Mucosa of rectum (tissue), 2 donors: Measurements from ENCODE around the gene AP1S1.

Experiments
- H3K27ac ChIP-seq, 2 donors: one replicate each; pipeline ENCODE4 v1.7.0; 2013; ENCODE audit warnings: inconsistent platforms in 2 of 2, low read depth in 2 of 2, low read length in 2 of 2
- H3K27me3 ChIP-seq, 2 donors: one replicate each; pipeline ENCODE4 v1.7.0; 2013; ENCODE audit warnings: low read length in 2 of 2; ENCODE audit not compliant: control insufficient read depth in 2 of 2, insufficient read depth in 2 of 2
- H3K36me3 ChIP-seq, 2 donors: one replicate each; pipeline ENCODE4 v1.7.0; 2013; ENCODE audit warnings: low read length in 2 of 2; ENCODE audit not compliant: control insufficient read depth in 2 of 2, insufficient read depth in 2 of 2
- H3K4me1 ChIP-seq, 2 donors: one replicate each; pipeline ENCODE4 v1.7.0; 2013; ENCODE audit warnings: low read length in 2 of 2, mild to moderate bottlenecking in 1 of 2; ENCODE audit not compliant: control insufficient read depth in 2 of 2, insufficient read depth in 2 of 2
- H3K4me3 ChIP-seq, 2 donors: one replicate each; pipeline ENCODE4 v1.7.0; 2013; ENCODE audit warnings: low read length in 2 of 2
- H3K9ac ChIP-seq, 2 donors: one replicate each; pipeline ENCODE4 v1.7.0; 2013; ENCODE audit warnings: low read length in 2 of 2, low read depth in 1 of 2, mild to moderate bottlenecking in 1 of 2
- H3K9me3 ChIP-seq, 2 donors: one replicate each; pipeline ENCODE4 v1.7.0; 2013; ENCODE audit warnings: low read length in 2 of 2; ENCODE audit not compliant: control insufficient read depth in 2 of 2
- donor health status: healthy.
- donor health status: Normal muscosa, but diverticular disease.

Gene AP1S1

DNA sequence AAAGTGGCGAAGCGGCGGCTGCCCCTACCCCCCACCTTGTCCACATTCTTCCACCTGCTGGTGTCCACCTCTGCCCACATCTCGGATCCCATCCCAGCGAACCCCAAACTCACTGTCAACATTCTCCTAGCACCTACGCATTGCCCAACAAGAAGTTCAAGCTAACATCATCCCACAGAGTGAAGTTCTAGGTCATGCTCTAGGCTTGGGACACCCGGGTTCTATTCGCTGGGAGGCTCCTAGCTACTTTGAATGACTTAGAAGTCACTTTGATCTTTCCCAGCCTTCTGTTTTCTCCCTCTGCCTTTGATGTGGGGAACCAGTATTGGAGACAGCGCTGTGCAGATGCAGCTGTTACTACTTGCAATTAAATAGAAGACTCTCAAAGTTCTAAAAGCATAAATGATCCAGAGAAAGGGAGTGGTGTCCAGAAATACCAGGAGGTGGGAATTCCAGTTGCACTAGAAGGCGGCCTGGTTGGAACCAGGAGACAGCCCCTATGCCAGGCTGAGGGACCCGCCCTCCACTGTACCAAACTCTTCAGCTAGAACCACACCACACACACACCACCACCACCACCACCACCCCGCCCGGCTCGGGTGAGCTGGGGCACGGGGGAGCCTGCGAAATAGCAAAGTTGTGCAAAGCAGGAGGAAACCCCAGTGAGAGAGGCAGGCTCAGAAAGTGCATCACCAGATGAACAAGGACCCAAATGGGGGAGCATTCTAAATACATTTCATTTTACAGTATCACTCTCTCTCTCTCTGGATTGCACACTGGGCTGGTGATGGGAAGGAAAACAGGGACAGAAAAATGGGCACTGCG lies 16.6 kb downstream of the AP1S1 start:
- Histone ChIP-seq H3K4me1 (peaks cover 20 to 22% of the 10 kb centered on the region in 2 donors), H3K9me3 (no peaks in the 10 kb centered on the region), H3K27ac (no peak overlapping the region)

GRCh38 chr7:101171442-101171837 lies 17.2 kb downstream of the AP1S1 start:
- no peaks in the 10 kb centered on the region for H3K9me3 ChIP-seq
- H3K27me3 ChIP-seq = peaks cover 83 to 85% of the 10 kb centered on the region in 2 donors
- no peak overlapping the region for H3K27ac ChIP-seq
- H3K9ac ChIP-seq = no peak overlapping the region
- no peak overlapping the region for H3K4me3 ChIP-seq
- peaks cover 17 to 20% of the 10 kb centered on the region in 2 donors for H3K4me1 ChIP-seq
- H3K36me3 ChIP-seq = no peaks in the 10 kb centered on the region

More for the DNA sequence above, 16.6 kb downstream of the AP1S1 start:
- no peaks in the 10 kb centered on the region for H3K36me3 ChIP-seq
- peaks cover 84% of the 10 kb centered on the region in 2 donors for H3K27me3 ChIP-seq
- no peak overlapping the region for H3K9ac ChIP-seq
- no peak overlapping the region for H3K4me3 ChIP-seq

DNA sequence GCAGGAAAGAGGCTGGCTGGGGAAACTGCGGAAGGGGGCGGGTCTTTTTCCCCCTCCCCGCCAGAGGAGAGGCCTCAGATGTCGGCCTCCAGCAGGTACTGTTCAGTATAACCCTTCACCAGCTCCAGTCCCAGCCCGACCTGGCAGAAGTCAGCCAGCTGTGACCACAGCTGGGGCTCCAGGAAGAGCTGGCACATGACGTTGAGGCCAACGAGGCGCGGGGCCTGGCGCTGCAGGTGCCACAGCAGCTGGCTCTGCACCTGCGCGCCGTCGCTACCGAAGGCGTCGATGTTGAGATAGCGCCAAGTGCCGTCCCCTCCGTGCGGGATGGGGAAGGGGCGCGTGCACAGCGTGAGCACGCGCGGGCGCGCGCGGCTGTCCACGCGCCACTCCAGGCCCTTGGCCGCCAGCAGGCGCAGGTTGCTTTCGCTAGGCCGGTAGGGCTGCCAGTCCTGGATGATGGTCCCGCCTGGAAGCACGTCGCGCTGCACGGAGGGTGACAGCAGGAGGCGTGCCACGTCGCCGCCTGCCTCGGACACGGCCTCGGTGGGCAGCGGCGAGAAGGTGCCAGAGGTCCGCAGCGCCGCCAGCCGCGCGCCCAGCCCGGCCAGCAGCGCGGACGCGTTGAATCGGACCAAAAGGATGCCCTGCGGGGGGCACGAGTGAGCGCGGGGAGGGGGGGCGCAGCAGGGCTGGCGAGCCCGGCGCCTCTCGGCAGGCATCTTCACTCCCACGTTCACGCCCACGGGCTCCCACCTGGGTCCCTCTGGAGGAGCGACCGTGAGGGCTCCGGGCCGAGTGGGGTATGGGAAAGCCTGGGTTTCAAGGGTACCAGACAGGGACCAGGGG lies 18.0 kb downstream of the AP1S1 start:
- Histone ChIP-seq H3K36me3 (no peaks in the 10 kb centered on the region), H3K27me3 (peaks cover 84 to 87% of the 10 kb centered on the region in 2 donors), H3K4me3 (peak overlapping the region in 1 of 2 donors; percentile 24), H3K27ac (no peak overlapping the region), H3K9me3 (no peaks in the 10 kb centered on the region), H3K9ac (no peak overlapping the region), H3K4me1 (peaks cover 17 to 20% of the 10 kb centered on the region in 2 donors)

DNA sequence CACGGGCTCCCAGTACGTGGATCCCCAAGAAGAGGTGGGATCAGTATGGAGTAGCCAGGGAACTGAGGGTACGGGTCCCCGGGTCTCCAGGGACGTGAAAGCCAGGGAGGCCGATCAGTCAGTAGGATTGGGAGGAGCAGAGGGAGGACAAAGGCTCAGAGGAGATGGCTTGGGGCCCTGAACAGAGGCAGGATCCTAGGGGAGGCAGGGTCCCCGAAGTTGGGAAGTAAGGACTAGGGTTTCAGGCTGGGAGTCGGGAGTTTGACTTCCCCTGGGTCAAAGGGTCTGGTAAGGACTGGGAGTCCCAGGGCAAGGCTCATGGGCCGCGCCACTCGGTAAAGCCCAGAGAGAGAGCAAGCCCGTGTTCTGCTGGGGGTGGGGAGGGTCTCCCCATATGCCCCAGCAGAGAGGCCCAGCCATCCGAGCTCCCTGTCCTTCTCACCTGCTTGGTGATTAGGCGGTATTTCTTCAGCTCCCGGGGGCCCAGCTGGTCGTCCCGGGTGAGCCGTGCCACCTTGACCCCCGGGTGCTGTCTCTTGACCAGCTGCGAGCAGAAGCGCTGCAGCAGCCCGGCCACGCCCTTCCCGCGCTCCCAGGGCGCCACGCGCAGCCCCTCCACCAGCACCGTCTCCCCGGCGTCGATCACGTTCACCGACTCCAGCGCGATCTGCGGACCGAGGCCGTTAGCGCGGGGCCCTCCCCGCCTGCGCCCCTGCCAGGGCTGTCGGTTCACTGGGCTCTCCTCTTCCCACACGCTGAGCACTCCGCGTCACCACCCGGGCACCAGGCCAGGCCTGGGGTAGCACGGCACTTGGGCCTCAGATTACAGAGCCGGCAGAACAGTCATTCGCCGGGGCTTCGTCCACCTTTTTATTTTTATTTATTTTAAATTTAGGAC lies 18.8 kb downstream of the AP1S1 start:
- Histone ChIP-seq H3K27ac (no peak overlapping the region), H3K9me3 (no peaks in the 10 kb centered on the region), H3K4me3 (no peak overlapping the region), H3K9ac (no peak overlapping the region), H3K27me3 (peaks cover 84 to 86% of the 10 kb centered on the region in 2 donors), H3K4me1 (peaks cover 17 to 20% of the 10 kb centered on the region in 2 donors), H3K36me3 (no peaks in the 10 kb centered on the region)

GRCh38 chr7:101173752-101174244 lies 19.5 kb downstream of the AP1S1 start:
- H3K36me3 ChIP-seq = no peaks in the 10 kb centered on the region
- peaks cover 79 to 83% of the 10 kb centered on the region in 2 donors for H3K27me3 ChIP-seq
- peaks cover 17 to 20% of the 10 kb centered on the region in 2 donors for H3K4me1 ChIP-seq
- no peak overlapping the region for H3K27ac ChIP-seq
- H3K9me3 ChIP-seq = no peaks in the 10 kb centered on the region
- no peak overlapping the region for H3K4me3 ChIP-seq
- no peak overlapping the region for H3K9ac ChIP-seq

GRCh38 chr7:101174322-101174854 lies 20.1 kb downstream of the AP1S1 start:
- H3K36me3 ChIP-seq = no peaks in the 10 kb centered on the region
- peaks cover 78 to 81% of the 10 kb centered on the region in 2 donors for H3K27me3 ChIP-seq
- H3K4me3 ChIP-seq = no peak overlapping the region
- no peak overlapping the region for H3K27ac ChIP-seq
- peaks cover 15 to 19% of the 10 kb centered on the region in 2 donors for H3K4me1 ChIP-seq
- H3K9me3 ChIP-seq = no peaks in the 10 kb centered on the region
- H3K9ac ChIP-seq = no peak overlapping the region

GRCh38 chr7:101175664-101176063 lies 21.4 kb downstream of the AP1S1 start:
- H3K4me3 ChIP-seq = no peak overlapping the region
- no peaks in the 10 kb centered on the region for H3K9me3 ChIP-seq
- peaks cover 69 to 77% of the 10 kb centered on the region in 2 donors for H3K27me3 ChIP-seq
- H3K9ac ChIP-seq = no peak overlapping the region
- H3K27ac ChIP-seq = no peak overlapping the region
- no peaks in the 10 kb centered on the region for H3K36me3 ChIP-seq
- peaks cover 11 to 14% of the 10 kb centered on the region in 2 donors for H3K4me1 ChIP-seq

DNA sequence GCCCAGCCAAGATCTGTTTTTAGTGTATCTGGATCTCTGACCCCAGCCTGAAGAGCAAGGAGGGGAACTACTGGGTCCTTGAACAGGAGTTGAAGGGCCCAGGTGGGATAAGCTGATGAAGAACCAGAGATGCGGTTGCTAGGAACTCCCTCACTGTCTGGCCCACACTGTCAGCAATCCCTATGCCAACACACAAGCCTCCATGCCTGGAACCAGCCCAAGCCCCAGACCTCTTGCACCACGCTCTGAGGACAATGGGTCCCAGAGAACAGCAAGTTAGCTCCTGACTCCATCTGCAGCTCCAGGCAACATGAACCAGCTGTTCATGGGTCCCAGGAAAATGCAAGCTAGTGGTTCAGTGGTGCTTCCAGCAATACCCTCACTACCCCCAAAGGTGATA lies 23.4 kb downstream of the AP1S1 start:
- H3K27ac ChIP-seq = no peak overlapping the region
- H3K4me3 ChIP-seq = no peak overlapping the region
- H3K9ac ChIP-seq = no peak overlapping the region
- H3K36me3 ChIP-seq = no peaks in the 10 kb centered on the region
- peaks cover 56 to 61% of the 10 kb centered on the region in 2 donors for H3K27me3 ChIP-seq
- H3K4me1 ChIP-seq = peaks cover 7 to 9% of the 10 kb centered on the region in 2 donors
- H3K9me3 ChIP-seq = no peaks in the 10 kb centered on the region

DNA sequence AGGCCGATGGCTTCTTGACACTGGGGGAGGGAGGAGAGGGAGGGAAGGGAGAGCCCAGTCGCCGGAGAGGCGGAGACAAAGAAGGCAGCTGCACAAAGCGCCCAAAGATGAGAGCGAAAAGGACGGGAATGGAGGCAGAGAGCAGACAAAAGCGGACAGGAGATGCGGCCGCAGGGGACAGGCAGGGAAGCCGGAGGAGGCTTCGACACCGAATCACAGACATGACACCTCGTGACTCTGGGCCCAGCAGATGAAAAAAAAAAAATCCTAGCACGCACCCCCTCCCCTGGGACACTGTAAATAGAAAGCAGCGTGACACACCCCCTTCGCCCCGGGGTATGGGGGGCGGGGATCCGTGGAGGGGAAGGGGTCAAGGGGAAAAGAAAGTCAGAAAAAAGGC lies 24.8 kb downstream of the AP1S1 start:
- Histone ChIP-seq H3K4me3 (no peak overlapping the region), H3K9me3 (no peaks in the 10 kb centered on the region), H3K27me3 (peaks cover 44 to 46% of the 10 kb centered on the region in 2 donors), H3K9ac (no peak overlapping the region), H3K4me1 (peaks cover 3 to 4% of the 10 kb centered on the region in 2 donors), H3K27ac (no peak overlapping the region), H3K36me3 (no peaks in the 10 kb centered on the region)
